ENCODE measurements around the gene CD74. TPM values are rescaled to one million over a fixed set of nuclear protein-coding genes. Genes with fewer than 3 reads are reported as not detected.

Gene CD74
- total and polyA plus RNA-seq, 10 of the 15 experiments (the other 5 are each of a cell fraction or from before 2014, with no cell fraction given) = 1,387 to 11,063 (median 3,922) TPM

DNA sequence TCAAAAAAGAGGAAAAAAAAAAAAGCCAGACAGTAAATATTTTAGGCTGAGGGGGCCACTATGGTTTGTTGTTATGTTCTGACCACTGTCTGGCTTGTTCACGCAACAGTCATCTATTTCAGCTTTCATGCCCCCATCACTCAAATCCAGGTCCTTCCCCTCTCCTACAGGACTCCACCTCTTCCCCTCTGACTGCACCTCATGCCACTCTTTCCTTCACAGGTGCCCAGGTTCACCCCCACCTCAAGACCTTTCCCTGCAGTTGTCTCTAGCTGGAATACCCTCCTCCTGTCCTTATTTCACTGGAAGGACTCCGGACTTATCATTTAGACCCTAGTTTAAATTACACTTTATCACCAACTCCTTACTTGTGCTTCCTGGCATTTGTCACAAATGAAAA is 33.4 kb upstream of the CD74 start:
- RAD21 ChIA-PET (ENCODE audit: unreplicated experiment) = interaction anchor here (0.7 kb wide), 1 partner anchor 449 kb away, joined by 3 read pairs; no protein-coding TSS in a partner anchor
- intact Hi-C loops (cut with micrococcal nuclease; ENCODE audit: unreplicated experiment) (no loop called here), in situ Hi-C loops (cut with MboI) (no loop called here)
- Histone ChIP-seq H4K20me1 (ENCODE audit: control insufficient read depth, insufficient read depth) (peaks cover 7% of the 10 kb centered on the region), H3K36me3 (ENCODE audit: control insufficient read depth in 2 of 2, insufficient read depth in 2 of 2, low read length in 1 of 2) (peaks cover 30 to 40% of the 10 kb centered on the region in 2 experiments), H3K9me3 (replicated peaks; ENCODE audit: control insufficient read depth, insufficient read depth, low read length) (no peaks in the 10 kb centered on the region), H3K4me3 (peak overlapping the region; percentile 1; the same call in 1 of the 2 replicates), H2AFZ (ENCODE audit: control insufficient read depth, low read depth, low read length) (no peak overlapping the region), H3K9ac (ENCODE audit: control insufficient read depth, insufficient read depth, low read length) (no peak overlapping the region), H3K79me2 (ENCODE audit: control insufficient read depth, insufficient read depth, low read length) (peaks cover 41% of the 10 kb centered on the region), H3K27ac (ENCODE audit: control insufficient read depth, insufficient read depth) (no peak overlapping the region), H3K27me3 (replicated peaks in 1 of 2; ENCODE audit: control insufficient read depth in 2 of 2, insufficient read depth in 2 of 2, low read length in 1 of 2) (no peaks in the 10 kb centered on the region), H3K4me2 (ENCODE audit: control insufficient read depth, insufficient read depth) (peak overlapping the region; percentile 79), H3K4me1 (ENCODE audit: control insufficient read depth, insufficient read depth, low read length) (peaks cover 2% of the 10 kb centered on the region; the same call in 1 of the 2 replicates)
- SMC1A ChIA-PET (ENCODE audit: uncharacterized antibody, unreplicated experiment) = interaction anchor here (1.0 to 1.1 kb wide), 2 partner anchors 47 to 48 kb away, joined by 3 to 4 read pairs; no protein-coding TSS in a partner anchor
- CTCF ChIA-PET = interaction anchor here (2.9 to 3.3 kb wide), 2 partner anchors 9 to 48 kb away, joined by 12 to 17 read pairs; no protein-coding TSS in a partner anchor
- POLR2A ChIA-PET = interaction anchor here (0.8 to 1.4 kb wide), 4 partner anchors 26 to 209 kb away, joined by 3 to 4 read pairs (median 4); no protein-coding TSS in a partner anchor
- ATAC-seq (no peak), DNase-seq (ENCODE audit: low read depth, low spot score) (no peak), FAIRE-seq (no peak)
- BruUV-seq (replicated peaks) = no TSS peak
- peak; percentile 39; the same call in 1 of the 2 replicates for TF ChIP-seq POLR2AphosphoS5 (IDR thresholded peaks at IDR 0.05; ENCODE audit: low read length)
- TF ChIP-seq, protein P1, sequence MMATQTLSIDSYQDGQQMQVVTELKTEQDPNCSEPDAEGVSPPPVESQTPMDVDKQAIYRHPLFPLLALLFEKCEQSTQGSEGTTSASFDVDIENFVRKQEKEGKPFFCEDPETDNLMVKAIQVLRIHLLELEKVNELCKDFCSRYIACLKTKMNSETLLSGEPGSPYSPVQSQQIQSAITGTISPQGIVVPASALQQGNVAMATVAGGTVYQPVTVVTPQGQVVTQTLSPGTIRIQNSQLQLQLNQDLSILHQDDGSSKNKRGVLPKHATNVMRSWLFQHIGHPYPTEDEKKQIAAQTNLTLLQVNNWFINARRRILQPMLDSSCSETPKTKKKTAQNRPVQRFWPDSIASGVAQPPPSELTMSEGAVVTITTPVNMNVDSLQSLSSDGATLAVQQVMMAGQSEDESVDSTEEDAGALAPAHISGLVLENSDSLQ (IDR thresholded peaks at IDR 0.05) = peak; percentile 28; the same call in 1 of the 2 replicates
- TF ChIP-seq ZZZ3 (IDR thresholded peaks at IDR 0.05; ENCODE audit: control insufficient read depth, insufficient read length, low read depth) = no peak
- TF ChIP-seq NFXL1 (IDR thresholded peaks at IDR 0.05; ENCODE audit: borderline replicate concordance) = no peak
- no peak for TF ChIP-seq SMAD1 (IDR thresholded peaks at IDR 0.05; ENCODE audit: low read depth, partially characterized antibody)
- WGBS (ENCODE audit: insufficient coverage, insufficient replicate concordance, low lambda C conversion rate, missing lambda C conversion rate) = 96% methylated on average over 2 of the region's 2 CpGs

DNA sequence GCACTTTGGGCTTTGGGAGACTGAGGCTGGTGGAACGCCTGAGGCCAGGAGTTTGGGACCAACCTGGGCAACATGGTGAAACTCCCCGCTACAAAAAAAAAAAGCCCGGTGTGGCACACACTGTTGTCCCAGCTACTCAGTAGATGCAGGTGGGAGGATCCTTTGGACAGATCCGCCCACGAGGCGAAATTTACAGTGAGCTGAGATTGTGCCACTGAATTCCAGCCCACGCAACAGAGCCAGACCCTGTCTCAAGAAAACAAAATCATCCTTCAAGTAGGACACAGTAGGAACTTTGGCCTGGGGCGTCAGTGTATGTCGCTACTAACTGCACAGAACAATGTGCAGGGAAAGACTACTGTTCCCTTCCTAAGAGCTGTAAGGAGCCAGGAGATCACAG is 32.1 kb upstream of the CD74 start:
- ChIA-PET RAD21 (ENCODE audit: unreplicated experiment) (no interaction called here), POLR2A (interaction anchor here (0.6 to 1.4 kb wide), 4 partner anchors 9 to 210 kb away, joined by 3 to 4 read pairs (median 4); no protein-coding TSS in a partner anchor), CTCF (interaction anchor here (3.3 kb wide), 1 partner anchor 8 kb away, joined by 12 read pairs; no protein-coding TSS in a partner anchor), SMC1A (ENCODE audit: uncharacterized antibody, unreplicated experiment) (interaction anchor here (1.1 kb wide), 1 partner anchor 8 kb away, joined by 4 read pairs; no protein-coding TSS in a partner anchor)
- peaks cover 2% of the 10 kb centered on the region; the same call in 1 of the 2 replicates for H3K4me1 ChIP-seq (ENCODE audit: control insufficient read depth, insufficient read depth, low read length)
- no peak for ATAC-seq
- 96% methylated on average over 8 of the region's 9 CpGs for WGBS (ENCODE audit: insufficient coverage, insufficient replicate concordance, low lambda C conversion rate, missing lambda C conversion rate)
- intact Hi-C loops (cut with micrococcal nuclease; ENCODE audit: unreplicated experiment) = no loop called here
- H3K27me3 ChIP-seq (replicated peaks in 1 of 2; ENCODE audit: control insufficient read depth in 2 of 2, insufficient read depth in 2 of 2, low read length in 1 of 2) = no peaks in the 10 kb centered on the region
- in situ Hi-C loops (cut with MboI) = no loop called here
- no peak overlapping the region for H3K4me2 ChIP-seq (ENCODE audit: control insufficient read depth, insufficient read depth)
- FAIRE-seq = no peak
- H4K20me1 ChIP-seq (ENCODE audit: control insufficient read depth, insufficient read depth) = peaks cover 7% of the 10 kb centered on the region
- no peak overlapping the region for H2AFZ ChIP-seq (ENCODE audit: control insufficient read depth, low read depth, low read length)
- peaks cover 41% of the 10 kb centered on the region for H3K79me2 ChIP-seq (ENCODE audit: control insufficient read depth, insufficient read depth, low read length)
- H3K27ac ChIP-seq (ENCODE audit: control insufficient read depth, insufficient read depth) = no peak overlapping the region
- H3K9me3 ChIP-seq (replicated peaks; ENCODE audit: control insufficient read depth, insufficient read depth, low read length) = no peaks in the 10 kb centered on the region
- TF ChIP-seq MYC (IDR thresholded peaks at IDR 0.05; ENCODE audit: insufficient read depth, insufficient read length, insufficient replicate concordance, low read length, severe bottlenecking) = no peak
- no peak for TF ChIP-seq DPF2 (IDR thresholded peaks at IDR 0.05)
- no peak for TF ChIP-seq ZNF217 (IDR thresholded peaks at IDR 0.05)
- TF ChIP-seq EGR1 (IDR thresholded peaks at IDR 0.05; ENCODE audit: borderline replicate concordance in 1 of 2, low read depth in 2 of 2, low read length in 2 of 2) = no peak
- TF ChIP-seq ZBED1 (IDR thresholded peaks at IDR 0.05; ENCODE audit: borderline replicate concordance) = no peak
- TF ChIP-seq STAT1 (conservative IDR thresholded peaks at IDR 0.05) = no peak
- no peak for TF ChIP-seq HDAC2 (IDR thresholded peaks at IDR 0.05)
- no peak for TF ChIP-seq SMAD5 (IDR thresholded peaks at IDR 0.05; ENCODE audit: low read depth)
- no peak for TF ChIP-seq WRNIP1 (IDR thresholded peaks at IDR 0.05; ENCODE audit: borderline replicate concordance, low read depth, low read length)
- no peak overlapping the region for H3K4me3 ChIP-seq
- no peak overlapping the region for H3K9ac ChIP-seq (ENCODE audit: control insufficient read depth, insufficient read depth, low read length)
- BruUV-seq (replicated peaks) = no TSS peak
- H3K36me3 ChIP-seq (ENCODE audit: control insufficient read depth in 2 of 2, insufficient read depth in 2 of 2, low read length in 1 of 2) = peaks cover 30 to 40% of the 10 kb centered on the region in 2 experiments
- no peak for DNase-seq (ENCODE audit: low read depth, low spot score)

Measured in GM12878 (cell line).